PFSK-1 (cell line): ENCODE results near the gene NDUFV1.

ENCODE experiments used
- FOXP2 ChIP-seq: optimal IDR thresholded peaks from 2 replicates; pipeline ENCODE3; 2011; ENCODE audit warnings: borderline replicate concordance, control low read depth, inconsistent platforms; ENCODE audit not compliant: insufficient read depth; ENCODE audit errors: extremely low read length, extremely low read depth
- POLR2AphosphoS5 ChIP-seq: IDR thresholded peaks from 2 replicates; pipeline ENCODE4 v1.6.1; 2012; ENCODE audit warnings: low read depth, mild to moderate bottlenecking, control low read depth, low read length, moderate library complexity
- SIN3A ChIP-seq: IDR thresholded peaks from 2 replicates; pipeline ENCODE4 v1.6.1; 2012; ENCODE audit warnings: mild to moderate bottlenecking, low read length, moderate library complexity, borderline replicate concordance; ENCODE audit not compliant: insufficient read depth
- TAF1 ChIP-seq: IDR thresholded peaks from 2 replicates; pipeline ENCODE4 v1.6.1; 2012; ENCODE audit warnings: low read length, control low read depth, borderline replicate concordance; ENCODE audit not compliant: insufficient read depth
- TF ChIP-seq, protein P1 (sequence below), 2 experiments: IDR thresholded peaks; 2 replicates each; pipeline versions ENCODE4 v1.6.1 to v1.8.0; 2011 to 2012; ENCODE audit warnings: low read depth in 2 of 2, low read length in 2 of 2, control low read depth in 1 of 2, inconsistent platforms in 1 of 2, mild to moderate bottlenecking in 1 of 2, moderate library complexity in 1 of 2; ENCODE audit not compliant: insufficient read depth in 1 of 2

Gene NDUFV1

DNA sequence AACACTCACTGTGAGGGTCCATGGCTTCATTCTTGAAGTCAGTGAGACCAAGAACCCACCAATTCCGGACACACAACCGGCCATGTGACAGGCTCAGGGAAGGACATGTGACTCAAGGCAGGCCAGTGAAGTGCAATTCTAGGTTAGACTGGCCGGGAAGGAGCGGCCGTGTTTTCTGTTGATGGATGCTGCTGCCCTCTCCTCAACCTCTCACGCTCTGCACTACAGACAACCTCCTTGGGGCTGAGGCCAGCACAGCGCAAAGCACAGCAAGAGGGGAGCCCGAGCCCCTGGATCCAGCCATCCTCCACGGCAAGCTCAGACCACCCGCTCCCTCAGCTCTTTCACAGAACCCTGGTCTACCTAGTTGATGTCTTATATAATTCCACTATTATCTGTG is 20.2 kb downstream of the NDUFV1 start:
- TF ChIP-seq FOXP2 (no peak), POLR2AphosphoS5 (no peak)

DNA sequence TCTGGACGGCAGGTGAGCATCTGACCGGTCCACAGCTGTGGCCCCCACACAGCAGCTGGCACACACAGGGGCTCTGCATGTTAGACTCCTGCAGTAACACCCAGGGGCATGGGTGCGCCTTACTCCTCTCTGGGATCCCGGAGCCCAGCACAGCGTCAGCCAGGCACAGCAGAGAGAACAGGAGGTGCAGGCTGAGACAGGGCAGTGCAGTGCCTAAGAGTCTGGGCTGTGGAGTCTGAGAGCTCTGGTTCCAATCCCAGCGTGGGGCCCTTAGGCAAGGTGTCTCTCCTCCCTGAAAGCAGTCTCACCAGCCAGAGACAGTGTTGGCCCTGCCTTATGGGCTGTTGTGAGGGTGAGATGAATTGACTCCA is 20.7 kb downstream of the NDUFV1 start:
- TF ChIP-seq POLR2AphosphoS5, result no peak

DNA sequence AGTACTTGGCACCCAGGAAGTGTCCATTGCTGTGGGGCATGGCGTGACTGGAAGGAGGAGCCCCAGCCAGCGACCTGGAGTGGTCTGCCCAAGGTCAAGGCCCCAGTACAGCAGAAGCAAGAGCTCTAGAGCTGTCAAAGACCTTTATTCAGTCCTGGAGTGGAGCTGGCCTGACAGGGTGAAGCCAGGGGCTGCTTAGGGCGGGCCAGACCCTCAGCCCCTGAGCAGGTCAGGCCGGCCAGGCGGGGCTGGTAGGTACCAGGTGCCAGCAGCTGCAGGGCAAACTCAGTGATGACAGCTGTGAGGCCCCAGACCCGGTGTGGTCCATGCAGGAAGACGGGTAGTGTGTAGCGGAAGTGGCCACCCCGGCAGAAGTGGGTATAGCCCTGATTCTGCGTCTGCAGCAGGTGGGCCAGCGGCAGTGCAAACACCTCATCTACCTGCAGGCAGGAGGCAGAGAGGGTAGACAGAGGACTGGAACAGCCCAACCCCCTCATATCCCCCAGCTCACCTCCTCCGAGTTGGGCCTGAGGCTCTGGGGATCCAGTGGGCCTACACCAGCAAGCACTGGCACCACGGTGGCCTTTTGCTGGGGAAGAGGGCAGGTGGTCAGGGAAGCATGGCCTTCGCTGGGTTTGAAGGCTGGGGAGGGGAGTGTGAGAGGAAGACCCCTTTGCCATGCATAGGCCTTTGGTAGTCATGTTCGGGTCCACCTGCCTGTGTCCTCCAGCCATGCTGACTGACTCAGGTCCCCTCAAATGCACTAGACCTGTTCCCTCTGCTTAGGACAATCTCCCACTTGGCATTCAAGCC is 21.3 kb downstream of the NDUFV1 start:
- TF ChIP-seq TAF1, result no peak
- TF ChIP-seq, protein P1, sequence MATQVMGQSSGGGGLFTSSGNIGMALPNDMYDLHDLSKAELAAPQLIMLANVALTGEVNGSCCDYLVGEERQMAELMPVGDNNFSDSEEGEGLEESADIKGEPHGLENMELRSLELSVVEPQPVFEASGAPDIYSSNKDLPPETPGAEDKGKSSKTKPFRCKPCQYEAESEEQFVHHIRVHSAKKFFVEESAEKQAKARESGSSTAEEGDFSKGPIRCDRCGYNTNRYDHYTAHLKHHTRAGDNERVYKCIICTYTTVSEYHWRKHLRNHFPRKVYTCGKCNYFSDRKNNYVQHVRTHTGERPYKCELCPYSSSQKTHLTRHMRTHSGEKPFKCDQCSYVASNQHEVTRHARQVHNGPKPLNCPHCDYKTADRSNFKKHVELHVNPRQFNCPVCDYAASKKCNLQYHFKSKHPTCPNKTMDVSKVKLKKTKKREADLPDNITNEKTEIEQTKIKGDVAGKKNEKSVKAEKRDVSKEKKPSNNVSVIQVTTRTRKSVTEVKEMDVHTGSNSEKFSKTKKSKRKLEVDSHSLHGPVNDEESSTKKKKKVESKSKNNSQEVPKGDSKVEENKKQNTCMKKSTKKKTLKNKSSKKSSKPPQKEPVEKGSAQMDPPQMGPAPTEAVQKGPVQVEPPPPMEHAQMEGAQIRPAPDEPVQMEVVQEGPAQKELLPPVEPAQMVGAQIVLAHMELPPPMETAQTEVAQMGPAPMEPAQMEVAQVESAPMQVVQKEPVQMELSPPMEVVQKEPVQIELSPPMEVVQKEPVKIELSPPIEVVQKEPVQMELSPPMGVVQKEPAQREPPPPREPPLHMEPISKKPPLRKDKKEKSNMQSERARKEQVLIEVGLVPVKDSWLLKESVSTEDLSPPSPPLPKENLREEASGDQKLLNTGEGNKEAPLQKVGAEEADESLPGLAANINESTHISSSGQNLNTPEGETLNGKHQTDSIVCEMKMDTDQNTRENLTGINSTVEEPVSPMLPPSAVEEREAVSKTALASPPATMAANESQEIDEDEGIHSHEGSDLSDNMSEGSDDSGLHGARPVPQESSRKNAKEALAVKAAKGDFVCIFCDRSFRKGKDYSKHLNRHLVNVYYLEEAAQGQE (IDR thresholded peaks at IDR 0.05; ENCODE audit: insufficient read depth in 1 of 2, low read depth in 2 of 2, low read length in 2 of 2), result no peak
- TF ChIP-seq SIN3A, result no peak
- TF ChIP-seq FOXP2, result no peak
- TF ChIP-seq POLR2AphosphoS5, result no peak

DNA sequence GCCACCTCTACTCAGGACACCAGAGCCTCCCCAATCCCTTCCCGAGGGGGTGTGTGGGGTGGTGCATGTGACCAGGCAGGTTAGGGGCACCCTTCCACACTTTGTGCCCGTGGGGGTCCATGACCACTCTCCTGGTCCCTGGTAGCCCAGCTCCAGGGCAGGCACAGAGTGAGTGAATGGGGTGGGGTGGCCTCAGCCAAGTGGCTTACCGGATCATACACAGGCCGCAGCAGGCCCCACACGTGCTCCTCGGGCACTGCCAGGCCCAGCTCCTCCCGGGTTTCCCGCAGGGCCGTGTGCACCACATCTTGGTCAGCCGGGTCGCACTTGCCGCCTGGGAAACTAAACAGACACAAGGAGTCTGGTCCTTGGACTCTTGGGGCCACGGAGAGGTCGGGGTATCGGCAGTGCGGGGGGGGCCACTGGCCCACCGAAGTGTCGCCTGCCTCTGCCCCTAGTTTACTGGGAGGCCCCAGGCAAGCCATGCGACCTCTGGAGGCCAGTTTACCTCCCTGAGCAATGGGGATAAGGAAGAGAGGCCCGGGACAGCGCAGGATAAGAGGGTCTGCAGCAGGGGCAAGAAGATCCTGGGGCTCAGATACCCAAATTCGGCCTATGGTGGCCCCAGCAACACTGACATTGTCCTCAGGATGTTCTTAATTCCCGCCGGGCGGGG is 22.1 kb downstream of the NDUFV1 start:
- TF ChIP-seq SIN3A (no peak), TAF1 (no peak), POLR2AphosphoS5 (0 out of 2 replicates have a peak, but pooled peaks have one; percentile 7), FOXP2 (no peak)
- TF ChIP-seq, protein P1 (IDR thresholded peaks at IDR 0.05; ENCODE audit: insufficient read depth in 1 of 2, low read depth in 2 of 2, low read length in 2 of 2), result no peak

DNA sequence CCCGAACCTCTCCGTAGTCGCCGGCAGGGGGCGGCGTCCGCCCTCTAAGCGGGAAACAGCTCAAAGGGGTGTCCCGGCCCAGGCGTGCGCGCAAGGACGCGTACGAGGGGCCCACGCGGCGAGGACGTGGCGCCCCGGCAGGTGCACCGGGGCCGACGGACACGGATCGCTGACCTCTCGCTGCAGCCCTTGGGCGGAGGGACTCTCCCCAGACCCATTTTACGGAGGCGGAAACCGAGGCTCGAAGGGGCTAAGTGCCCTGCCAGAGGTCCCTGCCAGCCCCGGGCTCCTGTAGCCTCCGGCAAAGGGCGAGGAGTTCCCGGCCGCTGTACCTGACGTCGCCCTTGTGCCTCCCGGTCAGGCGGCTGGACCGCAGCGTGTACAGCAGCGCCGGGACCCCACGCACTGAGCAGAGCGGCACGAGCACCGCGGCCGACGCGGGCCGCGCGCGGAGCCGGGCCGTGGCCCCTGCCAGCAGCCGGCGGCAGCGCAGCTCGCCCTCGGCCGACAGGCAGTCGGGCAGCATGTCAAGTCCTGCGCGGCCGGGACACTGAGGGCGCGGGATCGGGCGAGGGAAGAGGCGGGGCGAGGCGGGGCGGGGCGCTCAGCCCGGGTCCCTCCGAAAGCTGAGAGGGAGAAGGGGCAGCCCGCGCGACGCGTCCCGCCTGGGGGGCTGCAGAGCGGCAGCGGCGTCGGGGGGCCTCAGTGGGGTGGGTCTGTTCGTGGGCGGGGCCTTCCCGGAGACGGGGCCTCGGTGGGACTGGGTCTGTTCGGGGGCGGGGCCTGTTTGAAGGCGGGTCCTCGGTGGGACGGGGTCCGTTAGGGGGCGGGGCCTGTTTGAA is 22.9 kb downstream of the NDUFV1 start, which contains the start of gene NUDT8:
NUDT8 (minus strand) TSS at position 552 of the 842 bp plus-strand sequence; CDS start at position 526, 26 bp downstream.
- TF ChIP-seq FOXP2 (peak; percentile 38), POLR2AphosphoS5 (0 out of 2 replicates have a peak, but pooled peaks have one; percentile 9), TAF1 (no peak)

DNA sequence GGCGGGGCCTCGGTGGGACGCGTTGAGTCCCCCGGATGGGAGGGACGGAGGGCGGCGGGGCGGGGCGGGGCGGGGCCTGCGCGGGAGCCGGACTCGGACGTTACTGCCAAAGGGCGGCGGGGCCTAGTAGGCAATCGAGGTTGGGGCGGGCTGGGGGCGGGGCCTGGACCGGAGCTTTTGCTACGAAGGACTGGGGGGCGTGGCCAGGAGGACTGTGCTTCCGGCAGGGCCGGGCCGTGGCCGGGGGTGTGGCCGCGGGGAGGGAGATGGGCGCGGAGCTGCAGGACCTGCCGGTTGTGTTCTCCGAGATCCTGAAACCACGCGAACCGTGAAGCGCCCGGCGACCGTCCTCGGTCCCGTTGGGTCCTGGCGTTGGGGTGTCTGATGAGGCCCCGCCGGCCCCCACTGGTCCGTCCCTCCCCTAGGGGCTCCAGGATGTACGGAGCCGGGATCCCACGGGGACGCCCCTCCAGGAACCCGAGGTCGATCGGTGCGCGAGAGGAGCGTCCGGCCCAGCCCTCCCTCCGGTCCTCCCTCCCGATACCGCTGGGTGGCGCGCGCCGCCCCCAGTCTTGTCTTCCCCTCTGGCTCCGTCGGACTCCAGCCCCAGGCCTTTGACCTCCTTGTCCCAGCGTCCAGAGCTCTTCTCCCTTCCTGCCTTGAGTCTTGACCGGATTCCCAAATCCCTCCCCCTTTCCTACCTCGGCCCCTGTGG is 23.6 kb downstream of the NDUFV1 start:
- TF ChIP-seq SIN3A, result peak; percentile 90; the same call in 1 of the 2 replicates
- no peak; the same call in 1 of the 2 replicates for TF ChIP-seq POLR2AphosphoS5
- peak; percentile 50 for TF ChIP-seq FOXP2
- TF ChIP-seq TAF1, result no peak
- TF ChIP-seq, protein P1 (IDR thresholded peaks at IDR 0.05; ENCODE audit: insufficient read depth in 1 of 2, low read depth in 2 of 2, low read length in 2 of 2), result no peak
